Psoas muscle (tissue), 8 donors: Measurements from ENCODE around the gene LIN28A. TPM values are rescaled to one million over a fixed set of nuclear protein-coding genes. Genes with fewer than 3 reads are reported as not detected.

Experiments
- ATAC-seq, 4 donors: fragments of 200-7000 bp; cut with Tn5 transposase; one replicate each; pipeline ENCODE4 v1.9.1; 2020; ENCODE audit warnings: moderate library complexity in 3 of 4, mild to moderate bottlenecking in 2 of 4
- DNase-seq, 2 donors: peaks; one replicate each; pipeline ENCODE4 v3.0.0-alpha.2; 2020
- H3K27ac ChIP-seq: fragments of 200-600 bp; one replicate; pipeline ENCODE4 v1.8.0; 2022
- H3K27me3 ChIP-seq, 3 donors: fragments of 200-600 bp in 1 of 3; one replicate each; pipeline versions ENCODE4 v1.6.1 to v1.8.0; 2013 to 2022; ENCODE audit warnings: low read length in 2 of 3, mild to moderate bottlenecking in 2 of 3, moderate library complexity in 1 of 3; ENCODE audit not compliant: insufficient read depth in 3 of 3
- H3K36me3 ChIP-seq, 2 donors: fragments of 200-600 bp in 1 of 2; one replicate each; pipeline versions ENCODE4 v1.6.1 to v1.8.0; 2013 to 2022; ENCODE audit warnings: low read depth in 1 of 2, mild to moderate bottlenecking in 1 of 2, moderate library complexity in 1 of 2; ENCODE audit not compliant: insufficient read depth in 1 of 2
- H3K4me1 ChIP-seq: fragments of 200-600 bp; one replicate; pipeline ENCODE4 v1.8.0; 2022
- H3K4me3 ChIP-seq: fragments of 200-600 bp; one replicate; pipeline ENCODE4 v1.8.0; 2022; ENCODE audit warnings: mild to moderate bottlenecking
- H3K9me3 ChIP-seq: fragments of 200-600 bp; one replicate; pipeline ENCODE4 v1.8.0; 2022
- WGBS, 3 donors: extraction: QIAGEN DNeasy Blood & Tissue Kit; methylation state at CpG; one replicate each; pipeline versions ENCODE4 v1.1.6 to v1.1.7; 2013; 5-methylcytosine and 5-hydroxymethylcytosine counted together
- intact Hi-C, 2 donors: fragments of 100-400 bp; cut with DNase I; formaldehyde crosslinking; loops; one replicate each; pipeline versions ENCODE4 v1.11.0 to v1.14.2; 2022
- polyA plus RNA-seq, 3 donors: library from polyadenylated mRNA; stranded (reverse); fragments of 200-250 nt; gene quantifications; one replicate each; pipeline ENCODE4 v1.2.3, GENCODE V29; 2013
- total RNA-seq, 4 donors: library from RNA; stranded (reverse); fragmentation: NEBNext Ultra II Directional in 2 of 4; extraction: Animal tissue kit (Norgen Biotek cat#: 25700) in 2 of 4; gene quantifications; one replicate each; pipeline versions ENCODE4 v1.2.1 to v1.2.4, GENCODE V29; 2021 to 2023
- TF ChIP-seq, protein P1 (sequence below): fragments of 200-600 bp; IDR thresholded peaks from one replicate; pipeline ENCODE4 v1.8.0; 2022; ENCODE audit warnings: antibody characterized with exemption
- donor health status: healthy with polysubstance abuse.
- donor health status: DM: no; HTN: no; CAD: no; lungs with moderate emphysema.
- donor health status: Bipolar disorder and iron deficiency.
- donor health status: healthy.
- donor health status: DM: yes; HTN: yes; CAD: no.
- donor health status: DM: no; HTN: no; CAD: no.
- donor health status: DM: no; HTN: no; CAD: no.
- donor health status: DM: yes; HTN: yes; CAD: no.

Gene LIN28A
- total and polyA plus RNA-seq, 7 donors: not detected

DNA sequence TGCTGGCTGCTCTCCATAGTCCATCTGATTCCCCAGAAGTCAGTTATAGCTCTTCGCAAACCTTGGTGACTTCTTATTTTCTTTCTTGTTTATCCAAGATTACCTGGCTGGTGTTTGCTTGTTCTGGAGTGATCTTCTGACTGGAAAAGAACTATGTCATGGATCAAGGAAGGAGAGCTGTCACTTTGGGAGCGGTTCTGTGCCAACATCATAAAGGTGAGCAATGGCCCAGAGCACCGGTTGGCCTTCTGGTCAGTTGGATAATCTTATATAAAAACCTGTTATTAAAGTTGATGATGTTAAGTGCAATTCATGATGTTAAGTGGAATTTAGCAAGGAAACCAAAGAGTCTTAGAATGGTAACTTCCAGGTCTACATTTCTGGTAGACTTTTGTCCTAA lies 22.2 kb downstream of the LIN28A start:
- 45 to 52% (median 50%) methylated on average over 3 of the region's 3 CpGs for WGBS, 3 donors

DNA sequence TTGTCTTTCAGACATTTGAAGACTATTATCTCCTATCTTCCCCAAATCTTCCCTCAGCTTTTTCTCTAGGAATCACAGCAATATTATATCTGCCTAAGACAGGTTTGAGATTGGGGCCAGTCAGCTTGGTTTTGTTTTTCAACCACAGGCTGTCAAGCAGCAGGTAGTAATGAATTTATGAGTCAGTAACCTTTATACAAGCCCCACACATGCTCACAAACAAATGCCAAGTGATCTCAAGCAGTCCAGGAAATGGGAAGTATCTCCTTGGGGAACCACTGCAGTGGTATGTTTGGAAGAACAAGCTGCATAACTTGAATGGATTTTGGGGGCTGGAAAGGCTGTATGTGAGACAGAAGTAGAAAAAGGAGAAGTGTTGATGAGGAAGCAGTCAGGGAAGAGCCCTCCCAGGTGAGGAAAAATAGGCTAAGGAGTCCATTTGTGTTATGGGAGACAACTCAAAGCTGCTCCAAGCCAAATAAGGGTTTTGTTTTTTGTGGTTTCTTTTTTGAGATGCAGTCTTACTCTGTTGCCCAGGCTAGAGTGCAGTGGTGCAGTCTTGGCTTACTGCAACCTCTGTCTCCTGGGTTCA lies 23.6 kb downstream of the LIN28A start:
- TF ChIP-seq, protein P1, sequence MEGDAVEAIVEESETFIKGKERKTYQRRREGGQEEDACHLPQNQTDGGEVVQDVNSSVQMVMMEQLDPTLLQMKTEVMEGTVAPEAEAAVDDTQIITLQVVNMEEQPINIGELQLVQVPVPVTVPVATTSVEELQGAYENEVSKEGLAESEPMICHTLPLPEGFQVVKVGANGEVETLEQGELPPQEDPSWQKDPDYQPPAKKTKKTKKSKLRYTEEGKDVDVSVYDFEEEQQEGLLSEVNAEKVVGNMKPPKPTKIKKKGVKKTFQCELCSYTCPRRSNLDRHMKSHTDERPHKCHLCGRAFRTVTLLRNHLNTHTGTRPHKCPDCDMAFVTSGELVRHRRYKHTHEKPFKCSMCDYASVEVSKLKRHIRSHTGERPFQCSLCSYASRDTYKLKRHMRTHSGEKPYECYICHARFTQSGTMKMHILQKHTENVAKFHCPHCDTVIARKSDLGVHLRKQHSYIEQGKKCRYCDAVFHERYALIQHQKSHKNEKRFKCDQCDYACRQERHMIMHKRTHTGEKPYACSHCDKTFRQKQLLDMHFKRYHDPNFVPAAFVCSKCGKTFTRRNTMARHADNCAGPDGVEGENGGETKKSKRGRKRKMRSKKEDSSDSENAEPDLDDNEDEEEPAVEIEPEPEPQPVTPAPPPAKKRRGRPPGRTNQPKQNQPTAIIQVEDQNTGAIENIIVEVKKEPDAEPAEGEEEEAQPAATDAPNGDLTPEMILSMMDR: no peak
- no peaks in the 10 kb centered on the region for H3K9me3 ChIP-seq
- H3K27me3 ChIP-seq: no peaks in the 10 kb centered on the region
- H3K4me1 ChIP-seq: peaks cover 11% of the 10 kb centered on the region
- H3K36me3 ChIP-seq: peaks cover 3 to 47% of the 10 kb centered on the region in 2 donors
- DNase-seq (no peak), ATAC-seq (no peak)
- no peak overlapping the region for H3K27ac ChIP-seq
- intact Hi-C loops: loop anchor here in 1 of 2 donors (5.0 kb wide), 1 partner anchor 38 kb away; the partner anchor contains the start of gene HMGN2
- H3K4me3 ChIP-seq: no peak overlapping the region

More for the DNA sequence above, 22.2 kb downstream of the LIN28A start:
- Histone ChIP-seq H3K27ac (peak overlapping the region; percentile 90), H3K4me3 (peak overlapping the region; percentile 94), H3K4me1 (peaks cover 11% of the 10 kb centered on the region), H3K27me3 (no peaks in the 10 kb centered on the region), H3K9me3 (no peaks in the 10 kb centered on the region), H3K36me3 (peaks cover 3 to 32% of the 10 kb centered on the region in 2 donors)
- intact Hi-C loops: loop anchor here (2.0 to 5.0 kb wide), 2 partner anchors 40 kb away; partner anchors contain the start of gene HMGN2 (in 2 of the 2)
- DNase-seq: no peak
- ATAC-seq: no peak
- TF ChIP-seq, protein P1: no peak

DNA sequence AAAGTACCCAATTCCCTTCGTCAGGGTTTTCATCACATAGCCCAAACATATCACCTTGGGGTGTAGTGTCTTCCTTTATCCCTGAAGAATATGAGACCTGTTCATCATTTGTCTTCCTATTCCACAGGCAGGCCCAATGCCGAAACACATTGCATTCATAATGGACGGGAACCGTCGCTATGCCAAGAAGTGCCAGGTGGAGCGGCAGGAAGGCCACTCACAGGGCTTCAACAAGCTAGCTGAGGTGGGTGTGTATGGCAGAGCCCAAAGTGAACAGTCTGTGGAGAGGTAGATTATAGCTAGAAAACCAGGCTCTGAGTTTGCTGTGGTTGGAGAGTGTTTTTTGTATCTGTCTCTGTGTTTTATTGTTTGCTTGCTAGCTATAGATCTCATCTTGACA lies 27.4 kb downstream of the LIN28A start:
- ATAC-seq: no peak
- intact Hi-C loops: no loop called here
- H3K4me1 ChIP-seq: peaks cover 5% of the 10 kb centered on the region
- H3K4me3 ChIP-seq: no peak overlapping the region
- TF ChIP-seq, protein P1: no peak
- H3K27me3 ChIP-seq: no peaks in the 10 kb centered on the region
- H3K9me3 ChIP-seq: no peaks in the 10 kb centered on the region
- no peak for DNase-seq
- H3K27ac ChIP-seq: no peak overlapping the region
- peaks cover 15 to 84% of the 10 kb centered on the region in 2 donors for H3K36me3 ChIP-seq
- 94 to 96% (median 94%) methylated on average over 6 of the region's 6 CpGs for WGBS, 3 donors

DNA sequence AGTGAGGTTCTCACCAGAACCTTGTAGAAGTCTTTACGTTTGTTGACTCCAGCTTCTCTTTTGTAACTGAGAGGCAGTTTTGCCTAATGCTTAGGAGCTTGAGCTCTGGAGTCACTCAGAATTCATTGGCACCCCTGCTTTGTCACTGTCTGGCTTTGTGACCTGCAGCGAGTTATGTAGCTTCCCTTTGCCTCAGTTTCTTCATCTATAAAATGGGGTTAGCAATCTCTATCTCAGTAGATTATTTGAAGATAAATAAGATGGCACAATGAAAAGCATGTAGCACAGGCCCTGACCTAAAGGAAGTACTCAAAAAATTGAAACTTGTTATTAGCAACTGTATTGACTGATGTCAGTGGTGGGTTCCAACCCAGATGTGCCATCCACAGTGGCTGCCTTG lies 29.6 kb downstream of the LIN28A start:
- Histone ChIP-seq H3K4me3 (no peak overlapping the region), H3K27ac (no peak overlapping the region), H3K4me1 (no peaks in the 10 kb centered on the region), H3K9me3 (no peaks in the 10 kb centered on the region), H3K36me3 (peaks cover 17 to 97% of the 10 kb centered on the region in 2 donors), H3K27me3 (no peaks in the 10 kb centered on the region)
- intact Hi-C loops: no loop called here
- DNase-seq (no peak), ATAC-seq (no peak)
- TF ChIP-seq, protein P1: no peak
- 90 to 98% (median 94%) methylated on average over 2 of the region's 2 CpGs for WGBS, 3 donors

DNA sequence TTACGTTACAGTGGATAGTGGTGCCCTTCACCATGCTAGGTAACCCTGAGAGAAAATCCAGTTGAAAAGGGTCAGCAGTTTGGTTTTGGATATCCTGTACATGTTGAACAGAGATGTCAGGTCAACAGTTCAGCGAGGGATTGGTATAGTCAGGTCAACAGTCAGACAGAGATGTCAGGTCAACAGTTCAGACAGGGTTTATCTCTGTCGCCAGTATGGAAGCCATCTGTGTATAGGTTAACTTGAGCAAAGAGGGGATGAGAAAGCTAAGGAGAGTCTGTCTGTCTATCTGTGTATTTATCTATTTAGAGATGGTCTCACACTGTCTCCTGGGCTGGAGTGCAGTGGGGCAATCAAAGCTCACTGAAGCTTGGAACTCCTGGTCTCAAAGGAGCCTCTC lies 39.3 kb downstream of the LIN28A start:
- Histone ChIP-seq H3K27me3 (no peaks in the 10 kb centered on the region), H3K36me3 (peaks cover 2 to 96% of the 10 kb centered on the region in 2 donors), H3K27ac (no peak overlapping the region), H3K9me3 (no peaks in the 10 kb centered on the region), H3K4me1 (no peaks in the 10 kb centered on the region), H3K4me3 (no peak overlapping the region)
- intact Hi-C loops: no loop called here
- DNase-seq (no peak), ATAC-seq (no peak)
- TF ChIP-seq, protein P1: no peak
- 94 to 98% (median 95%) methylated on average over 3 of the region's 3 CpGs for WGBS, 3 donors
